ENCODE data around the gene SKI. TPM values are rescaled to one million over a fixed set of nuclear protein-coding genes. Genes with fewer than 3 reads are reported as not detected.
A peak's percentile ranks its signal among the peaks of the same experiment; 100 is the strongest.

Gene SKI
- total and polyA plus RNA-seq, 9 of the 15 experiments (the other 6 are each of a cell fraction or from before 2014, with no cell fraction given), result 0.10 to 60.5 (median 4.6) TPM

GRCh38 chr1:2194898-2195673, 33.0 kb upstream of the SKI start (continued):
- TF ChIP-seq TSHZ1 (CRISPR knock-in tag; IDR thresholded peaks at IDR 0.05), result no peak
- 0 out of 2 replicates have a peak, but pooled peaks have one; percentile 10 for TF ChIP-seq ZKSCAN1 (IDR thresholded peaks at IDR 0.05; ENCODE audit: low read depth, low read length)
- peak; percentile 56; the same call in 1 of the 2 replicates for TF ChIP-seq PATZ1 (CRISPR knock-in tag; IDR thresholded peaks at IDR 0.05; ENCODE audit: borderline replicate concordance)
- no peak for TF ChIP-seq NCOA2 (IDR thresholded peaks at IDR 0.05; ENCODE audit: partially characterized antibody in 2 of 2)
- peak; percentile 91 for TF ChIP-seq SMC3 (conservative IDR thresholded peaks at IDR 0.05; ENCODE audit: insufficient read depth, low read depth, low read length)
- no peak for TF ChIP-seq ETS2 (tag; IDR thresholded peaks at IDR 0.05; ENCODE audit: borderline replicate concordance, poor library complexity, severe bottlenecking)
- no peak for TF ChIP-seq E2F4 (CRISPR knock-in tag; IDR thresholded peaks at IDR 0.05; ENCODE audit: low read depth)
- TF ChIP-seq ZNF592 (IDR thresholded peaks at IDR 0.05), result peak; percentile 88
- no peak for TF ChIP-seq GTF3C2 (IDR thresholded peaks at IDR 0.05; ENCODE audit: borderline replicate concordance, extremely low read depth, insufficient read length)
- TF ChIP-seq MEF2D (tag; conservative IDR thresholded peaks at IDR 0.05; ENCODE audit: low read depth), result no peak

All from K562 (cell line).